GM19455 (cell line): ENCODE results near the gene GARNL3.

ENCODE experiments used
- ATAC-seq: cut with Tn5 transposase; IDR thresholded peaks from one replicate; pipeline ENCODE4 v1.9.1; 2021; ENCODE audit not compliant: unreplicated experiment

GARNL3 gene

GRCh38 chr9:127305838-127306226, 41.3 kb downstream of the GARNL3 start:
- no peak for ATAC-seq

DNA sequence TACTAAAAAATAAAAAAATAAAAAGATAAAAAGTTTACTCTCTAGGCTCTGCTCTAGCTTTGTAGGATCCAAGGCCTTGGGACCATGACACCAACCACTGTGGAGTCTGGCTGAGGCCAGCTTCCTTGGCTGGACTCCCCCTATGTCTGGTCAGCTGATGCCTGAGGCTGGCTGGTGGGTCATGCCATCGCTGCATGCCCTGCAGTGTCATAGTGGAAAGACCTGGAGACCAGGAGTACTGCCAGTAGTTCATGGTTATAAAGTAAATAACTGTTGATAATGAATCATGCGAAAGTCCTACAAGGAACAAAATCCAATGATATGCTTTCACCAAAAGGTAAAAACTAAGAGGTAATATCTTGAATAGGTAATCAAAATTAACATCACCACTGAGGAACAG, 43.2 kb downstream of the GARNL3 start:
- no peak for ATAC-seq

- no peak for ATAC-seq
Observed at GRCh38 chr9:127308652-127309434, 44.3 kb downstream of the GARNL3 start.

DNA sequence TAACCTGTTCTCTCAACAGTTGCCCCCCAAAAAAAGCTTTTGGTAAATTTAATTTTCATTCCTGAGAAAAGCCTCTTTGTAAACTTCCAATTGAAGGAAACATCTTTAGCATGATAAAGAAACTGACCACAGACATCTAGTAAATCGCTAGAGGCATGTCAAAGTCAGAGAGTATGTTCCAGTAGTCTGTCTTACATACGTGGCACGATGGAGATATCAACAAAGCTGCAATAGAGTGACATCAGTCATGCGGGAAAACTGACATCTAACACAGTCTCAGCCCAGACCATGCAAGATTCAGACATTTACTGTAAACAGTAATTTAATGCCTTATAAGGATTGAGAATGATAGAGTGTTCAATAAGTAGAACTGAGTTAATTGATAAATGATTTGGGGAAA, 45.1 kb downstream of the GARNL3 start:
- no peak for ATAC-seq

DNA sequence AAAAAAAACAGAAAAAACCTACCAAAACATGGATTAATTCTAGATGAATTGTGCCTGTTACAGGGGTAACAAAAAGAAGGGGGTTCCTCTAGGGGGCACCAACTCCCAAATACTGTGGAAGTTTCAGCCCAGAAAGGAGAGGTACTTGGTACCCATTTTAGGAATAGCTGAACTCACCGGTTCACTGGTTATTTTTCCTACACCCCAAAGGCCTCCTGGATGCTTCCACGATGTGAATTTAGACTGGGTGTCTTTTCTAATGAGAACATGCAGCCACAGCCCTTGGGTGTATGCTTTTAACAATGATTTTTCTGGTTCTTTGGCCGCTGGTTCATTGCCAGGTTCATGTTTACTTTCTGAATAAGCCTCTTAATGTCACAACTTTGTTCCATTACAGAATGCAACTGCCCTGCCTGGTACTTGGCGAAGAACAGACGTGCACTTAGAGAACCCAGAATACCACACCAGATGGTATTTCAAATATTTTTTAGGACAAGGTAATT, 46.7 kb downstream of the GARNL3 start:
- ATAC-seq, result no peak

- ATAC-seq, result no peak
Observed at GRCh38 chr9:127313042-127313560, 48.5 kb downstream of the GARNL3 start.

GRCh38 chr9:127314911-127315310, 50.3 kb downstream of the GARNL3 start:
- no peak for ATAC-seq

- ATAC-seq, result no peak
Observed at GRCh38 chr9:127316586-127317323, 52.2 kb downstream of the GARNL3 start.

DNA sequence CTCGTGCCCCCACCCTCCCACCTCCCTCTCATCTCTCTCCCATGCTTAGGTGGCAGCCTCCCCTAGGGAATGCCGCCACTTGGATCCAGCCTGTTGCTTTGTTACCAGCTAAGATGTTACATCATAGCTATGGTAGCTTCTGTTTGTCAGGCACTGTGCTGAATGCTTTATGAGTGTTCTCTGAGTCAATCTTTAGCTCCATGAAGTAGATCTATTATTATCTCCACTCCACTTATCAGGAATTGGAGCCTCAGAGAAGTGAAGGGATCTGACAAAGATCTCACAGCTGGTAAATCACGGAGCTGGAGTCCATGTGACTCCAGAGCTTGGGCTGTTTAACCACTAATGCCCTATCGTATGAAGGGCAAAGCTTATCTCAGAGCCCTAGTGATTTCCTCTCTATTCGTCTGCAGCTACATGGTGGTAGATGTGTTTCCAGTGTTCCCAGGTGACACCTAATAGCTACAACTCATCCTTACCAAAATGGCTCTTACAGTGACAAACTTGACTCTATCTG, 54.1 kb downstream of the GARNL3 start:
- ATAC-seq, result no peak

DNA sequence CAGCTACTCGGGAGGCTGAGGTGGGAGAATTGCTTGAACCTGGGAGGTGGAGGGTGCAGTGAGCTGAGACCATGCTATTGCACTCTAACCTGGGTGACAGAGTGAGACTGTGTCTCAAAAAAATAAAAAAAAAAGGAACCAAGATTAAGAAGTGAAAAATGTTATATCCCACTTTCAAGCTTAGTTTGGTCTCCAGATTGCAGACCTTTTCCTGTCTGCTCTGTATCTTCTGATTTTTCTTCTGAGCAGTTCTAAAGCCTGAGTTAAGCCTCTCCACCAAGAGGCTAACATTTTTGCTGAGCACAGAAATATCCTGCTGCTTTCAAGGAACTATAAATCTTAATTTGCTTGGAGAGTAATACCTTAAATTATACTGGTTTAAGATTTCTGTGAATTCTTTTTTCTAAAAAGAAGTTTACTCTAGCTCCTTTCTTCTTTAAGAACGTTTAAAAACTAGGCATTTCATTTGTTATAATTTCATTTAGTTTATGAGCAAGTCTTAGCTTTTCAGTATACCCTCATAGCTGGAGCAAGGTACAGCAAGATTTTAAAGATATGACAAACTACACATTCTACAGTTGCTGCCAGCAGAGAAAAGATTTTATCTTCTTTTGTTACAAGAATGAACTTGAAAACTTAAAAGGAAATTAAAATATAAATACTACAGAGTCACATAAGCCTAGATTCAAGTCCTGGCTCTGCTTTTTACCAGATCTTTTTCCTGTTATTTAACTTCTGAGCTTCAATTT, 55.0 kb downstream of the GARNL3 start:
- no peak for ATAC-seq

DNA sequence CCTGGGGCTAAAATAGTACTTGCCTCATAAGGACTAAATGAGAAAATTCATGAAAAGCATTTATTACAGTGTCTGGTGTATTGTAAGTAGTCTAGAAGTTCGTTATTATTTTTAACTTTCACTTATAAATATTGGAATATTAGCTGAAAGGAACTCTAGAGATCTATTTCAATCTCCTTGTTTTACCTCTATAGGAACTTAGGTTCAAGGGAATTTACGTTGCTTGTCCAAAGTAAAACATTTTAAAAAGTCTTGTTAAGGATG, 55.5 kb downstream of the GARNL3 start:
- ATAC-seq, result no peak

GRCh38 chr9:127323393-127323792, 58.8 kb downstream of the GARNL3 start:
- no peak for ATAC-seq

DNA sequence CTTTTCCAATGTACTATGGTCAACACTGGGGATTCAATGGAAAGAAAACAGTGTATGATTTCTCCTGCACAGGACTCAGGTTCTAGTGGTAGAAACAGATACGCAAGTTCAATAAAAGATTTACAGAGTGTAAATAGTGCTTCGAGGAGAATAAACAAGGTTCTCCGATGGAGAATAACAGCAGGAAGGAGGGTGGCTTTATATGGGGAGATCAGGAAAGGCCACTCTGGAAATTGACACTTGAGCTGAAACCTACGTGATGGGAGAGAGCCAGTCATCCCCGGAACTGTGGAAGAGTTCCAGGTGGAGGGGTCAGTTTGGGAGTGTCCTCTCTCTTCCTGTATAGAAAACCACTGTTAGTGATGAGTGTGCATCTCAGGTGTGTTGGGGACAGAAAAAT, 65.9 kb downstream of the GARNL3 start:
- ATAC-seq, result no peak

GRCh38 chr9:127333221-127334064, 68.9 kb downstream of the GARNL3 start:
- ATAC-seq, result no peak

DNA sequence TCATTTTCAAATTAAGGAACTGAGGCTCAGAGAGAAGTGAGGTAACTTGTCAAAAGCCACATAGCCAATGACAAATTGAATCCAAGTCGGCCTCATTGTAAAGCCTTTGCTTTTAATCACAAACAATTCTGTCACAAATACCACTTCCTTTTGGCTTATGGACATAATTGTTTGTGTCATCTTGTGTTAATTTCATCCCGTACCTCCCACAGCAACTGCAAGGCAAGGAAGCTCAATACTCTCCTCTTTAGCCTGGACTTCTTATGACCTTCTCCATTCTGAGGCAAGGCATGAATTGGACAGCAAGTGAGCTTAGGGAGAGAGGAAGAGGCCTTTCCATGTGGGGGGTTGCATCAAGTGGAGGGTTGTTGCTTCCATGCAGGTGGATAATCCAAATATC, 70.2 kb downstream of the GARNL3 start:
- no peak for ATAC-seq

- no peak for ATAC-seq
Observed at GRCh38 chr9:127336086-127336485, 71.5 kb downstream of the GARNL3 start.

GRCh38 chr9:127336506-127337352, 72.2 kb downstream of the GARNL3 start:
- ATAC-seq, result no peak

DNA sequence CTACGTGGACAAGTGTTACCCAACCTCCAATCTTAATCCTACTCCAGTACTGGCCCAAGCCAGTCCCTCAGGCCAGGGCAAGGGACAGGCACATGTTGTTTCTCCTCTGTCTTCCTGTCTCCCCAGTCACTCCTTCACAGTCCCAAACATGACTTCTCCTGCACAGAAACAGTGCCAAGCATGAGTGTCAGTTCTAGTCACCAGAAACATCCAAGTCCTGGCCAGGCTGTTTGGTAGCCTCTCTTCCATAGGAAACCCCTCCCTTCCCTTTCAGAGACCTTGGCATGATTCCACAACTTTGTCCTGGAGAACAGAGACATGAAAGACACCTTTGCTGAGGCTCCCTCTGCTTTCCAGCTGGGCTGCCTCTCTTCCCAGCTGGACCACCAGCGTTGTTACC, 76.1 kb downstream of the GARNL3 start:
- ATAC-seq, result no peak

GRCh38 chr9:127341152-127341551, 76.6 kb downstream of the GARNL3 start:
- ATAC-seq, result no peak
